BE2C (cell line): Measurements from ENCODE around the gene CTDP1.

Source experiments
- DNase-seq: peaks from one replicate; pipeline ENCODE4 v3.0.0-alpha.2; 2020
- H3K27me3 ChIP-seq: fragments of 250-450 bp; sonication (Bioruptor Pico); 2 replicates; pipeline ENCODE4 v1.5.1; 2020; ENCODE audit warnings: mild to moderate bottlenecking
- H3K36me3 ChIP-seq: fragments of 250-450 bp; sonication (Bioruptor Pico); 2 replicates; pipeline ENCODE4 v1.5.1; 2020; ENCODE audit warnings: mild to moderate bottlenecking
- H3K4me1 ChIP-seq: fragments of 250-450 bp; sonication (Bioruptor Pico); 2 replicates; pipeline ENCODE4 v1.5.1; 2020
- H3K4me3 ChIP-seq: 2 replicates; pipeline ENCODE4 v1.5.1; 2011; ENCODE audit warnings: low read depth, low read length
- H3K9me3 ChIP-seq: fragments of 250-450 bp; sonication (Bioruptor Pico); 2 replicates; pipeline ENCODE4 v1.5.1; 2020
- CTCF ChIP-seq: IDR thresholded peaks from 2 replicates; pipeline ENCODE4 v1.5.1; 2012; ENCODE audit warnings: mild to moderate bottlenecking, low read depth, low read length

CTDP1 gene

DNA sequence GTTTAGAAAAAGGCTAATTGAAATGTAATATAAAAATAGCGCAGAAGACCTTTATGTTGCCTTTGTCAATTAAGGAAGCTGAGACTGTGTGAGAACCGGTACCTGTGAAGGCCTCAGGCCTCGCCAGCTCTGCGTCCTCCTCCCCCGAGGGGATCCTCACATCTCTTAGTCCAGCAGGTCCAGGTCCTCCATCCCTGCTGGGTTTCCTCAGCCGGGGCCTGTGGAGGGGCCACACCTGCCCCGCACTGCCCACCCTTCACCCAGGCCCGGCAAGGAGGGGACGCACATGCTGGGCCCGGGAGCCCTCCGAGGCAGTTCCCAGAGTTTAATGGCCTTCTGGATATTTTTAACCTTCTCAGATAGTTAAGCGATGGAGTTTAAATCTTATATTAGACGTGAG is 121.6 kb downstream of the CTDP1 start:
- TF ChIP-seq CTCF: no peak
- no peaks in the 10 kb centered on the region for H3K36me3 ChIP-seq
- H3K4me3 ChIP-seq: no peak overlapping the region
- H3K9me3 ChIP-seq: no peaks in the 10 kb centered on the region
- no peaks in the 10 kb centered on the region for H3K4me1 ChIP-seq
- H3K27me3 ChIP-seq: peaks cover 34% of the 10 kb centered on the region
- no peak for DNase-seq

GRCh38 chr18:79801641-79802040 is 122.0 kb downstream of the CTDP1 start:
- Histone ChIP-seq H3K4me1 (no peaks in the 10 kb centered on the region), H3K36me3 (no peaks in the 10 kb centered on the region), H3K9me3 (no peaks in the 10 kb centered on the region), H3K27me3 (peaks cover 30% of the 10 kb centered on the region), H3K4me3 (no peak overlapping the region)
- no peak for TF ChIP-seq CTCF
- DNase-seq: no peak

GRCh38 chr18:79802298-79802697 is 122.7 kb downstream of the CTDP1 start:
- DNase-seq: no peak
- Histone ChIP-seq H3K9me3 (no peaks in the 10 kb centered on the region), H3K4me3 (no peak overlapping the region), H3K4me1 (no peaks in the 10 kb centered on the region), H3K27me3 (peaks cover 23% of the 10 kb centered on the region), H3K36me3 (no peaks in the 10 kb centered on the region)
- TF ChIP-seq CTCF: no peak

DNA sequence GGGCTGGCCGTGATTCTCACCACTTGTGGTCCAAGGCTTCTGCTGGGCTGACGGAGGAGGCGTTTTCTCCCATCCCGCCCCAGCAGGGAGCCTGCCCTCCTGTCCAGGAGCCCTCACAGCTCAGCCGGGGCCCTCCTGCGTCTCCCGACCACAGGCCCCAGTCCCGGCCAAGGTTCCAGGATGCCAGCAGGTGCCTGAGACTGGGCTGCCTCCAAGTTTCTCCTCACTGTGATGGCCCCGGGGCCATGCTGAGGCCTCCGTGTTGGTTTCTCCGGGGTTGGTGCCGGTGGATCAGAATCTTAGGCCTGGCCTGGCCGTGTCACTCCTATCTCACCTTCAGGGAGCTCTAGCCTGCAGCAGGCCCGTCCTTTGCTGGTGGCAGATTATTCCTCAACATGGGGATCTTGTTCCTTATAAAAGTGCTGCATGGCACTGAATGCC is 124.0 kb downstream of the CTDP1 start:
- H3K4me3 ChIP-seq: no peak overlapping the region
- no peak for DNase-seq
- no peaks in the 10 kb centered on the region for H3K36me3 ChIP-seq
- H3K4me1 ChIP-seq: no peaks in the 10 kb centered on the region
- TF ChIP-seq CTCF: no peak
- no peaks in the 10 kb centered on the region for H3K9me3 ChIP-seq
- peaks cover 13% of the 10 kb centered on the region for H3K27me3 ChIP-seq
